AG04449 (cell line): ENCODE data around the gene PLD1.

Experiments used
- CTCF ChIA-PET: fragments of 350-600 bp; formaldehyde crosslinking; extraction: SDS; loops from one replicate; lab custom pipeline; 2021; ENCODE audit warnings: antibody characterized with exemption; lab: Yijun Ruan, JAX
- POLR2A ChIA-PET: fragments of 400-600, 350-600 bp; formaldehyde crosslinking; extraction: SDS; loops from one replicate; lab custom pipeline; 2020; ENCODE audit warnings: antibody characterized with exemption, inconsistent platforms; lab: Yijun Ruan, JAX
- DNase-seq: peaks from one replicate; pipeline ENCODE4 v3.0.0-alpha.2; 2010; ENCODE audit warnings: low read depth, low spot score
- H3K4me3 ChIP-seq: 2 replicates; pipeline ENCODE4 v1.5.1; 2011; ENCODE audit warnings: low read depth, mild to moderate bottlenecking, control low read depth, low read length
- TF ChIP-seq, protein P1 (sequence below): IDR thresholded peaks from one replicate; pipeline ENCODE4 v1.5.1; 2011; ENCODE audit warnings: mild to moderate bottlenecking, moderate library complexity, low read length, control low read depth, inconsistent platforms; ENCODE audit not compliant: insufficient read depth; ENCODE audit errors: missing control alignments

PLD1 gene

DNA sequence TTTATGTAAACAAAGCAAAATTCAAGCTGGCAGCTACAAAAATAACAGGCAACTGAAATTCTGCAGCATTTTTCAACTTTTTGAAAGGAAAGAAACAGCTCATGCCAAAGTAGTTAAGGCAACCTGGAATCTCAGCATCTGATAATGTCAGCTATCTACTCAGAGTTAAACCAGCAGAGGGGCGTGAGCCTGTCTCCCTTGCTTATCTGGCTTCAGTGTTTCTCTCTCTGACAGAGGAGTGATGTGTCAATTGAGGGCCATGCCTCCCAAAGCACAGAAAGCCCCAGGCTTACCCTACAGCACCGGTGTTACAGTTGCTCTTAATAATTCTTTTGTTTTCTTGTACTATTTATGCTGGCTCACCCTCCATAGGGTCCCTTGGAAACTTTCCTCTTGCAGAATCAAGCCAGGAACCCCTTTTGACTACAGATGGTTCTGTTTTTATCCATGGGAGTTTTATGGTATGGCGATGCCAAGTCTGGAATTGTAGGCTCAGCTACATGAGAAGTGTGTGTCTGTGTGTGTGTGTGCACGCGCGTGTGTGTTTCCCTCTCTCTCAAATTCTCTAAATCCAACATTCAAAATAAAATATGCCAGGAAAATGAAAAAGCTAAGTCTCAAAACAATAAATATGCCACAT lies 40.2 kb upstream of the PLD1 start:
- H3K4me3 ChIP-seq = no peak overlapping the region
- POLR2A ChIA-PET = no interaction called here
- CTCF ChIA-PET = interaction anchor here (0.7 to 1.4 kb wide), 2 partner anchors 9 to 13 kb away, joined by 3 to 5 read pairs; no protein-coding TSS in a partner anchor
- DNase-seq = no peak
- TF ChIP-seq, protein P1, sequence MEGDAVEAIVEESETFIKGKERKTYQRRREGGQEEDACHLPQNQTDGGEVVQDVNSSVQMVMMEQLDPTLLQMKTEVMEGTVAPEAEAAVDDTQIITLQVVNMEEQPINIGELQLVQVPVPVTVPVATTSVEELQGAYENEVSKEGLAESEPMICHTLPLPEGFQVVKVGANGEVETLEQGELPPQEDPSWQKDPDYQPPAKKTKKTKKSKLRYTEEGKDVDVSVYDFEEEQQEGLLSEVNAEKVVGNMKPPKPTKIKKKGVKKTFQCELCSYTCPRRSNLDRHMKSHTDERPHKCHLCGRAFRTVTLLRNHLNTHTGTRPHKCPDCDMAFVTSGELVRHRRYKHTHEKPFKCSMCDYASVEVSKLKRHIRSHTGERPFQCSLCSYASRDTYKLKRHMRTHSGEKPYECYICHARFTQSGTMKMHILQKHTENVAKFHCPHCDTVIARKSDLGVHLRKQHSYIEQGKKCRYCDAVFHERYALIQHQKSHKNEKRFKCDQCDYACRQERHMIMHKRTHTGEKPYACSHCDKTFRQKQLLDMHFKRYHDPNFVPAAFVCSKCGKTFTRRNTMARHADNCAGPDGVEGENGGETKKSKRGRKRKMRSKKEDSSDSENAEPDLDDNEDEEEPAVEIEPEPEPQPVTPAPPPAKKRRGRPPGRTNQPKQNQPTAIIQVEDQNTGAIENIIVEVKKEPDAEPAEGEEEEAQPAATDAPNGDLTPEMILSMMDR = no peak

DNA sequence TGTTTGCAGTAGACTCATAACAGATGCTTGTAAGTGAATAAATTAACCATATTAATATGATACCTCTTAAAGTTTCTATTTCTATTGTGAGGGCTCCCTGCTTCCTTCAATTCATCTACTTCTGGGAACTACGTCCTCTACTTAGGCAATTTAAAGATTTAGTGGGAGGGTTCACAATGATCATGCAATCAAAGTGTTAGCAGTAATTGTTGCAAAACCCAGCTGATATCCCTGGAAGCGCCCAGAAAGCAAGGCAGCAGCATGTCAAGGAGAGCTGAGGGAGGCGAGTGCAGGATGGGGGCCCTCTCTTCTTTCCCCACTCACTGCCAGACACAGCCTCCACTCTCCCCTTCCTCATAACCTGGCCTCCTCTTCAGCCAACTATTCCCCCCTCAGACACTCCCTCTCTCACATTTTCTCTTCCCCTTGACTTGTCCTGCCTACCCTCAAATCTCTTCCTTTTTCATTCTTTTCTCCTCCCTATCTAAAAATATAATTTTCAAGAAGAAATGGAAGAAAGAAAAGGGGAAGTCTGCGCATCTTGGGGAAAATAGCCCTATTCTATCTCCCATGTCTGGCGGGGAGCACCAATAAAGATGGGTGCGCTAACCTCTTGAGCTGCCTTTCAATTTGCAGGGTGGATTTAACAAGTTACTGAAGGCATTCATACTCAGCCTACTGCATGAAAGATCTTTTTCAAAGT lies 39.5 kb upstream of the PLD1 start:
- POLR2A ChIA-PET = no interaction called here

DNA sequence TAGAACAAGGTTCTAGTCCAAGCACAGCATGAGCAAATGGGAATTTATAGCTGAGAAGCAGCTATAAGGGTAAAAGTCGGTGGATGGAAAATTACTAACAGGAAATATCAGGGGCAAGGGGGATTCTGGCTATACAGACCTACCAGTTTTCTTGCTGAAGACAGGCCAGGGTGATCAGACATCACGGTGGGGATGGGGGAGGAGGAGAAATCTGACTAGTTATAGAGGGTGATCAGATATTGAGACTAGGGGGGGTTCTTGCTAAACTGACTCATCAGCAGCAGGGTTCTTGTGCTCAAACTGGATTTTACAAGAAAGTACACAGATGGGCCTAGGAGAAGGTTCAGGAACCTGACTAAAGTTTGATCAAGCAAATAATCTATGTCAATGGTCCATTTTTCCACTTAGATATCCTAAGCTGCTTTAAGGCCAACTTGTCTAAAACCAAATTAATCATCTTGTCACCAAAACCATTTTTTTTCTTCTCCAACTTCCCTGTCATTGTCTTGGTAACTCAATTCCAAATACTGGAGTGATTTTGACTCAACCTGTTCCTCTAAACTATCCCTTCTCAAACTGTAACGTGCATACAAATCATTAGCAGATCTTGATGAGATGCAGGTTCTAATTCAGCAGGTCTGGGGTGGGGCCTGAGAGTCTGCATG lies 37.4 kb upstream of the PLD1 start:
- TF ChIP-seq, protein P1 = no peak
- CTCF ChIA-PET = no interaction called here
- no peak overlapping the region for H3K4me3 ChIP-seq
- POLR2A ChIA-PET = interaction anchor here (0.8 kb wide), 1 partner anchor 26 kb away, joined by 3 read pairs; no protein-coding TSS in a partner anchor
- DNase-seq = no peak

More for the DNA sequence above, 39.5 kb upstream of the PLD1 start:
- no peak overlapping the region for H3K4me3 ChIP-seq
- TF ChIP-seq, protein P1 = no peak
- DNase-seq = no peak
- CTCF ChIA-PET = interaction anchor here (1.4 kb wide), 1 partner anchor 9 kb away, joined by 5 read pairs; no protein-coding TSS in a partner anchor

DNA sequence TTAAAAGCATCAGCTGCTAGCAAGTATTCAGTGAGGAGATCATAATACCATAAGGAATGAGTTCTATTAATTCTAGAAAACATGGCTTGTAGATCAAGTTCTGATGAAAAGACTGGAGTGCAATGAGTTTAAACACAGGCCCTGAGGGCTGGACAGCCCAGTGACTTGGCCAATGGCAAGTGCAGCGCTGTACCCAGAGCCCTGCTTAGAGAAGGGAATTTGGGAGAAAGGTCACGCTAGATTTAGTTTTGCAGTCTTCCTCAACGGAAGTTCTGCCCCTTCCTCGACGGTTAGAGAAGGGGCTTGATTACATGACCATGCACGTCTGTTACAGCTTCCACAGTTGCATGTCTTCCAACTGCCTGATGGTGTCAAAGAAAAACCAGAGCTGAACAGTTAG lies 36.9 kb upstream of the PLD1 start:
- H3K4me3 ChIP-seq = no peak overlapping the region
- TF ChIP-seq, protein P1 = no peak
- DNase-seq = no peak
- ChIA-PET CTCF (no interaction called here), POLR2A (interaction anchor here (0.8 kb wide), 1 partner anchor 27 kb away, joined by 3 read pairs; no protein-coding TSS in a partner anchor)

DNA sequence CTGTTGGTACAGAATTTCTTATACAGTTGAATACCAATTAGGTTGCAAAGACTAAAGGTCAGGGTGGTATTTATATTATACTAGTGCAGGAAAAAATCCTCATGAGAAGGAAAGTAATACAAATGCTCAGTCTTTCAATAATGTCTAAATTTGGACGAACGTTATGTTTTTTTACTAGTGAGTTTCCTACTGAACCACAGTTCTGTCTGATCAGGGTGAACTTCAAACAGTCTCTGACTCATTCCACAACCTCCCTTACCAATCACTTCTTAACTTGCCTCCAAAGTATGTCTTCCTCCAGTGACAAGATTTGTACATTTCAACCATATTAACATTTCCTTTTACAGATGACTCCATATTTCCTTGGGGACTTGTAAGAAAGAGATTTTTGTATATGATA lies 36.3 kb upstream of the PLD1 start:
- ChIA-PET POLR2A (no interaction called here), CTCF (no interaction called here)
- TF ChIP-seq, protein P1 = no peak
- H3K4me3 ChIP-seq = no peak overlapping the region
- DNase-seq = no peak
